ENCODE data around the gene NRBF2. TPM values are rescaled to one million over a fixed set of nuclear protein-coding genes. Genes with fewer than 3 reads are reported as not detected.

NRBF2 gene
- polyA plus RNA-seq, 2 of the 4 experiments (the other 2 are of a cell fraction) = 16.6 to 27.6 TPM

DNA sequence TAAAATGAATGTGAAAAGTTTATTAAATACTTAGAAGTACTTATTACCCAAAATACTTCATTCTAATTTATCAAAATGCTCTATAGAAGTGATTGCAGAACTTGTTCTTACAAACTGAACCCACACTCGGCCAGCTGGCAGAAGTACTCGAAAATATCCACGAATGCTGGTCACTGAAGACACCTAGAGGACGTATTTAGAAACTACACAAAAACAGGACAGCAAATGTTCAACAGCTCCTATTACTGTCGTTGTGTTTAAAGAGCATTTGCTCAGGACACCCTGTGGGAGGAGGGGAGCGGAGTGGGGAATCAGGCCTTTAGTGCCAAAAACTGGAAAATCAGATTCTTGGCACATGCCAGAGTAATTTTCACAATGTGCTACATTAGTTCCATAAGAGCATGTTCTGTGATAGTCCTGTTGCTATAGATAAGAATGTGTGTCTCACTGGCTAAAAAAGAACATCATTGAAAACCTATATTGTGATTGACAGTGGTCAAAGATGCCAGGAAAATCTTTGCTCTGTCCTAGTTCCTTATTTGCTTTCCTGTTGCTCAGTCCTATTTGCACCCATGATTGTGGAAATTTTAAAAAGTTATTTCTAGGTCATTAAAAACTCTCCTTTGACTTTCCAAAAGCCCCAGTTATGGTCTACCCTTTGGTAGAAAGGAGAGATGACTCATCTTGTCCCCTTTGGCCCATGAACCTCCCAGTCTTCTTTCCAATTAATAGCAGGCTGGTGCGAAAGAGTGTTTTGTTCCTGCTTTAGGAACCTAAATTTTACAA, 49.0 kb upstream of the NRBF2 start:
- H3K9me3 ChIP-seq = no peaks in the 10 kb centered on the region
- ChIA-PET CTCF (interaction anchor here (0.6 to 4.3 kb wide), 29 partner anchors 10 to 819 kb away, joined by 3 to 26 read pairs (median 4); partner anchors contain the start of gene EGR2), POLR2A (interaction anchor here (0.9 kb wide), 1 partner anchor 49 kb away, joined by 5 read pairs; the partner anchor contains the start of gene NRBF2)
- peak; percentile 41 to 75 for DNase-seq (ENCODE audit: low read depth in 1 of 2, low spot score in 1 of 2)
- FAIRE-seq = peak; percentile 43
- no peak overlapping the region for H3K4me2 ChIP-seq
- ATAC-seq = peak; percentile 93 to 97
- TF ChIP-seq SMC3 (IDR thresholded peaks at IDR 0.05) (peak; percentile 70), RAD21 (conservative IDR thresholded peaks at IDR 0.05 in 1 of 2, IDR thresholded peaks at IDR 0.05 in 1 of 2) (peak; percentile 83 to 85), MAZ (IDR thresholded peaks at IDR 0.05; ENCODE audit: borderline replicate concordance, low read depth, low read length) (no peak), RARB (CRISPR knock-in tag; IDR thresholded peaks at IDR 0.05) (no peak), ZSCAN20 (CRISPR knock-in tag; IDR thresholded peaks at IDR 0.05) (no peak)
- TF ChIP-seq, protein P1, sequence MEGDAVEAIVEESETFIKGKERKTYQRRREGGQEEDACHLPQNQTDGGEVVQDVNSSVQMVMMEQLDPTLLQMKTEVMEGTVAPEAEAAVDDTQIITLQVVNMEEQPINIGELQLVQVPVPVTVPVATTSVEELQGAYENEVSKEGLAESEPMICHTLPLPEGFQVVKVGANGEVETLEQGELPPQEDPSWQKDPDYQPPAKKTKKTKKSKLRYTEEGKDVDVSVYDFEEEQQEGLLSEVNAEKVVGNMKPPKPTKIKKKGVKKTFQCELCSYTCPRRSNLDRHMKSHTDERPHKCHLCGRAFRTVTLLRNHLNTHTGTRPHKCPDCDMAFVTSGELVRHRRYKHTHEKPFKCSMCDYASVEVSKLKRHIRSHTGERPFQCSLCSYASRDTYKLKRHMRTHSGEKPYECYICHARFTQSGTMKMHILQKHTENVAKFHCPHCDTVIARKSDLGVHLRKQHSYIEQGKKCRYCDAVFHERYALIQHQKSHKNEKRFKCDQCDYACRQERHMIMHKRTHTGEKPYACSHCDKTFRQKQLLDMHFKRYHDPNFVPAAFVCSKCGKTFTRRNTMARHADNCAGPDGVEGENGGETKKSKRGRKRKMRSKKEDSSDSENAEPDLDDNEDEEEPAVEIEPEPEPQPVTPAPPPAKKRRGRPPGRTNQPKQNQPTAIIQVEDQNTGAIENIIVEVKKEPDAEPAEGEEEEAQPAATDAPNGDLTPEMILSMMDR (IDR thresholded peaks at IDR 0.05) = peak; percentile 75
- no peak overlapping the region for H3K4me3 ChIP-seq
- no peaks in the 10 kb centered on the region for H3K4me1 ChIP-seq
- WGBS (ENCODE audit: missing lambda C conversion rate) = 9% methylated on average over 7 of the region's 7 CpGs
- H3K27ac ChIP-seq = no peak overlapping the region

GRCh38 chr10:63084690-63085382, 48.3 kb upstream of the NRBF2 start:
- POLR2A ChIA-PET = no interaction called here
- ATAC-seq (no peak), DNase-seq (ENCODE audit: low read depth in 1 of 2, low spot score in 1 of 2) (no peak), FAIRE-seq (no peak)
- CTCF ChIA-PET = interaction anchor here (0.7 to 4.3 kb wide), 16 partner anchors 8 to 820 kb away, joined by 3 to 26 read pairs (median 4); partner anchors contain the start of gene EGR2
- TF ChIP-seq MAFK (IDR thresholded peaks at IDR 0.05; ENCODE audit: partially characterized antibody) (peak; percentile 54), POLR2A (IDR thresholded peaks at IDR 0.05; ENCODE audit: low read length) (no peak)
- Histone ChIP-seq H3K4me3 (no peak overlapping the region), H3K9me3 (no peaks in the 10 kb centered on the region), H3K4me1 (no peaks in the 10 kb centered on the region), H3K4me2 (no peak overlapping the region), H3K27ac (no peak overlapping the region)
- 24% methylated on average over 4 of the region's 4 CpGs for WGBS (ENCODE audit: missing lambda C conversion rate)

GRCh38 chr10:63093227-63093626, 39.9 kb upstream of the NRBF2 start:
- DNase-seq (ENCODE audit: low read depth in 1 of 2, low spot score in 1 of 2) (no peak), ATAC-seq (no peak), FAIRE-seq (no peak)
- POLR2A ChIA-PET = no interaction called here
- no peak overlapping the region for H3K4me3 ChIP-seq
- CTCF ChIA-PET = interaction anchor here (0.6 to 1.3 kb wide), 2 partner anchors 276 to 500 kb away, joined by 3 read pairs; no protein-coding TSS in a partner anchor
- no peak overlapping the region for H3K4me2 ChIP-seq
- TF ChIP-seq RFX5 (IDR thresholded peaks at IDR 0.05) (no peak), FOSB (CRISPR knock-in tag; IDR thresholded peaks at IDR 0.05) (no peak), TFCP2L1 (CRISPR knock-in tag; IDR thresholded peaks at IDR 0.05) (no peak), MAZ (IDR thresholded peaks at IDR 0.05; ENCODE audit: borderline replicate concordance, low read depth, low read length) (no peak), MAFK (IDR thresholded peaks at IDR 0.05; ENCODE audit: partially characterized antibody) (no peak)
- 48% methylated on average over 2 of the region's 2 CpGs for WGBS (ENCODE audit: missing lambda C conversion rate)
- H3K9me3 ChIP-seq = no peaks in the 10 kb centered on the region
- H3K4me1 ChIP-seq = no peaks in the 10 kb centered on the region
- H3K27ac ChIP-seq = no peak overlapping the region

DNA sequence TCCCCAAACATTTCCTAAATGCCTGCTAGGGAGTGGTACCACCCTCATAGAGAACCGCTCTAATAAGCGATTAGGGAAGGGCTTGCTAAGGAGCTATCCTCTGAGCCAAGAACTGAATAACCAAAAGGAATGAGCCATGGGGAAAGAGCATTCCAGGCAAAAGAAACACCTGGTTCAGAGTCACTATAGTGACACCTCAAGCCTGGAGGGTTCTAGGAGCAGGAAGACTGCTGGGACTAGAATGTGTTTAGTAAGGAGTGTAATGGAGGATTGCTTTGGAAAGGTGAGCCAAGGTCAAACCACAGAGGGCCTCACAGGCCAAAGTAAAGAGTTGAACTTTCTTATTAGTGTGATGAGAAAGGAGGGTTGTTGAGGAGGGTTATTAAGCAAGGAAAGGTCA, 38.7 kb upstream of the NRBF2 start:
- WGBS (ENCODE audit: missing lambda C conversion rate) = 82% methylated on average over 2 of the region's 2 CpGs
- CTCF ChIA-PET = interaction anchor here (0.8 kb wide), 1 partner anchor 18 kb away, joined by 4 read pairs; no protein-coding TSS in a partner anchor
- FAIRE-seq (no peak), DNase-seq (ENCODE audit: low read depth in 1 of 2, low spot score in 1 of 2) (no peak), ATAC-seq (no peak)
- H3K4me1 ChIP-seq = no peaks in the 10 kb centered on the region
- no peak for TF ChIP-seq ZC3H11A (IDR thresholded peaks at IDR 0.05)
- no peak for TF ChIP-seq NR3C1 (IDR thresholded peaks at IDR 0.05)
- no peak for TF ChIP-seq JUN (IDR thresholded peaks at IDR 0.05)
- no peak for TF ChIP-seq MAFK (IDR thresholded peaks at IDR 0.05; ENCODE audit: partially characterized antibody)
- no peak for TF ChIP-seq CBX8 (IDR thresholded peaks at IDR 0.05)
- no peak for TF ChIP-seq HOXB13 (CRISPR knock-in tag; IDR thresholded peaks at IDR 0.05; ENCODE audit: low read depth)
- no peak for TF ChIP-seq RNF2 (IDR thresholded peaks at IDR 0.05; ENCODE audit: borderline replicate concordance, low read depth)
- no peak for TF ChIP-seq HOXB5 (CRISPR knock-in tag; IDR thresholded peaks at IDR 0.05)
- no peak overlapping the region for H3K27ac ChIP-seq
- no peak overlapping the region for H3K4me3 ChIP-seq
- no peaks in the 10 kb centered on the region for H3K9me3 ChIP-seq
- POLR2A ChIA-PET = no interaction called here
- no peak overlapping the region for H3K4me2 ChIP-seq
